SU-DHL-6 (cell line): Measurements from ENCODE around the gene GHR.

ENCODE experiments used
- H2AFZ ChIP-seq: fragments of 200-600 bp; sonication (generic); 2 replicates; pipeline ENCODE4 v1.6.1; 2014; ENCODE audit warnings: low read depth, mild to moderate bottlenecking, moderate library complexity, mixed read lengths, antibody characterized with exemption, low read length; ENCODE audit not compliant: severe bottlenecking
- H3F3A ChIP-seq: fragments of 200-600 bp; shearing (Covaris generic); 2 replicates; pipeline ENCODE4 v1.6.0; 2016; ENCODE audit warnings: antibody characterized with exemption, mild to moderate bottlenecking; ENCODE audit not compliant: insufficient read depth
- H3K27ac ChIP-seq: fragments of 200-600 bp; sonication (generic); 2 replicates; pipeline ENCODE4 v1.5.1; 2016; ENCODE audit warnings: low read depth, mild to moderate bottlenecking, low read length, moderate library complexity, mixed read lengths
- H3K27me3 ChIP-seq: fragments of 200-600 bp; sonication (generic), shearing (Covaris generic); 2 replicates; pipeline ENCODE4 v1.6.0; 2014; ENCODE audit warnings: mild to moderate bottlenecking, low read length
- H3K36me3 ChIP-seq: fragments of 200-600 bp; sonication (generic); 2 replicates; pipeline ENCODE4 v1.6.1; 2014; ENCODE audit warnings: mild to moderate bottlenecking, low read length, mixed read lengths
- H3K4me2 ChIP-seq: fragments of 300-600, 200-600 bp; shearing (Covaris generic), sonication (generic); 2 replicates; pipeline ENCODE4 v1.6.0; 2014; ENCODE audit warnings: low read length, low read depth, mild to moderate bottlenecking; ENCODE audit not compliant: poor library complexity, severe bottlenecking
- H3K4me3 ChIP-seq: fragments of 200-600 bp; sonication (generic); 2 replicates; pipeline ENCODE4 v1.5.1; 2014; ENCODE audit warnings: antibody characterized with exemption, low read length, mild to moderate bottlenecking, mixed read lengths; ENCODE audit not compliant: insufficient read depth, poor library complexity, severe bottlenecking
- H3K79me2 ChIP-seq: fragments of 200-600 bp; sonication (generic); 2 replicates; pipeline ENCODE4 v1.6.1; 2014; ENCODE audit warnings: mild to moderate bottlenecking, low read length, moderate library complexity; ENCODE audit not compliant: insufficient read depth
- H3K9ac ChIP-seq: fragments of 200-600 bp; sonication (generic); 2 replicates; pipeline ENCODE4 v1.7.0; 2014; ENCODE audit warnings: mild to moderate bottlenecking, low read length
- H3K9me2 ChIP-seq: fragments of 200-600 bp; sonication (generic); replicated peaks from 2 replicates; pipeline ENCODE4 v1.6.1; 2014; ENCODE audit warnings: low read length; ENCODE audit not compliant: insufficient read depth
- H3K9me3 ChIP-seq: fragments of 200-600 bp; sonication (generic); 2 replicates; pipeline ENCODE4 v1.6.1; 2014; ENCODE audit warnings: low read length, mixed read lengths; ENCODE audit not compliant: insufficient read depth
- H4K20me1 ChIP-seq: fragments of 200-600 bp; sonication (generic); 2 replicates; pipeline ENCODE4 v1.6.1; 2014; ENCODE audit warnings: low read depth, mild to moderate bottlenecking, antibody characterized with exemption, low read length, moderate library complexity, mixed read lengths
- EZH2phosphoT487 ChIP-seq: fragments of 200-600 bp; sonication (generic), shearing (Covaris generic); conservative IDR thresholded peaks from 2 replicates; pipeline ENCODE4 v1.6.1; 2018; ENCODE audit warnings: mild to moderate bottlenecking, antibody characterized with exemption, low read length, moderate library complexity, mixed read lengths
- TF ChIP-seq, protein P1 (sequence below): fragments of 200-600 bp; sonication (generic); IDR thresholded peaks from one replicate; pipeline ENCODE4 v1.5.1; 2017; ENCODE audit warnings: antibody characterized with exemption, mild to moderate bottlenecking, low read length, moderate library complexity; ENCODE audit not compliant: insufficient read depth, poor library complexity, severe bottlenecking

GHR gene

GRCh38 chr5:42745856-42746255 lies 322.6 kb downstream of the GHR start:
- Histone ChIP-seq H3K27me3 (no peaks in the 10 kb centered on the region), H3K9ac (no peak overlapping the region), H2AFZ (no peak overlapping the region), H3F3A (no peaks in the 10 kb centered on the region), H3K4me2 (no peak overlapping the region), H3K4me3 (no peak overlapping the region), H3K9me3 (no peaks in the 10 kb centered on the region), H3K9me2 (no peaks in the 10 kb centered on the region), H3K27ac (no peak overlapping the region), H3K79me2 (no peaks in the 10 kb centered on the region), H3K36me3 (no peaks in the 10 kb centered on the region), H4K20me1 (no peaks in the 10 kb centered on the region)
- TF ChIP-seq, protein P1, sequence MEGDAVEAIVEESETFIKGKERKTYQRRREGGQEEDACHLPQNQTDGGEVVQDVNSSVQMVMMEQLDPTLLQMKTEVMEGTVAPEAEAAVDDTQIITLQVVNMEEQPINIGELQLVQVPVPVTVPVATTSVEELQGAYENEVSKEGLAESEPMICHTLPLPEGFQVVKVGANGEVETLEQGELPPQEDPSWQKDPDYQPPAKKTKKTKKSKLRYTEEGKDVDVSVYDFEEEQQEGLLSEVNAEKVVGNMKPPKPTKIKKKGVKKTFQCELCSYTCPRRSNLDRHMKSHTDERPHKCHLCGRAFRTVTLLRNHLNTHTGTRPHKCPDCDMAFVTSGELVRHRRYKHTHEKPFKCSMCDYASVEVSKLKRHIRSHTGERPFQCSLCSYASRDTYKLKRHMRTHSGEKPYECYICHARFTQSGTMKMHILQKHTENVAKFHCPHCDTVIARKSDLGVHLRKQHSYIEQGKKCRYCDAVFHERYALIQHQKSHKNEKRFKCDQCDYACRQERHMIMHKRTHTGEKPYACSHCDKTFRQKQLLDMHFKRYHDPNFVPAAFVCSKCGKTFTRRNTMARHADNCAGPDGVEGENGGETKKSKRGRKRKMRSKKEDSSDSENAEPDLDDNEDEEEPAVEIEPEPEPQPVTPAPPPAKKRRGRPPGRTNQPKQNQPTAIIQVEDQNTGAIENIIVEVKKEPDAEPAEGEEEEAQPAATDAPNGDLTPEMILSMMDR, result no peak
- no peak for TF ChIP-seq EZH2phosphoT487

GRCh38 chr5:42749020-42749419 lies 325.8 kb downstream of the GHR start:
- H3K4me2 ChIP-seq, result no peak overlapping the region
- H3F3A ChIP-seq, result no peaks in the 10 kb centered on the region
- no peaks in the 10 kb centered on the region for H3K79me2 ChIP-seq
- H3K27me3 ChIP-seq, result no peaks in the 10 kb centered on the region
- no peak overlapping the region for H3K9ac ChIP-seq
- H3K9me2 ChIP-seq, result no peaks in the 10 kb centered on the region
- H4K20me1 ChIP-seq, result no peaks in the 10 kb centered on the region
- H3K9me3 ChIP-seq, result no peaks in the 10 kb centered on the region
- TF ChIP-seq, protein P1, result no peak
- no peak for TF ChIP-seq EZH2phosphoT487
- H3K36me3 ChIP-seq, result no peaks in the 10 kb centered on the region
- H3K27ac ChIP-seq, result no peak overlapping the region
- H2AFZ ChIP-seq, result no peak overlapping the region
- H3K4me3 ChIP-seq, result no peak overlapping the region

DNA sequence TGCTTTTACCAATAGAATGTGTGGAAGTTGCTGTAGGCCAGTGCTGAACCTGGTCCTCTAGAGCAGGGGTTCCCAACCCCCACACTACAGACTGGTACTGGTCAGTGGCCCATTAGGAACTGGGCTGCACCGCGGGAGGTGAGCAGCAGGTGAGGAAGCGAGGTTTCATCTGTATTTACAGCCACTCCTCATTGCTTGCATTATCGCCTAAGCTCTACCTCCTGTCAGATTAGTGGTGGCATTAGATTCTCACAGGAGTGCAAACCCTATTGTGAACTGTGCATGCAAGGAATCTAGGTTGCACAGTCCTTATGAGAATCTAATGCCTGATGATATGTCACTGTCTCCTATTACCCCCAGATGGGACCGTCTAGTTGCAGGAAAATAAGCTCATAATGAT lies 327.3 kb downstream of the GHR start:
- no peak overlapping the region for H3K27ac ChIP-seq
- no peaks in the 10 kb centered on the region for H3K9me3 ChIP-seq
- H3K9ac ChIP-seq, result no peak overlapping the region
- no peaks in the 10 kb centered on the region for H4K20me1 ChIP-seq
- H2AFZ ChIP-seq, result no peak overlapping the region
- H3K27me3 ChIP-seq, result no peaks in the 10 kb centered on the region
- no peaks in the 10 kb centered on the region for H3K36me3 ChIP-seq
- no peak for TF ChIP-seq EZH2phosphoT487
- TF ChIP-seq, protein P1, result no peak
- H3F3A ChIP-seq, result no peaks in the 10 kb centered on the region
- H3K79me2 ChIP-seq, result no peaks in the 10 kb centered on the region
- H3K4me3 ChIP-seq, result no peak overlapping the region
- no peaks in the 10 kb centered on the region for H3K9me2 ChIP-seq
- H3K4me2 ChIP-seq, result no peak overlapping the region
